NCI-H2081 (cell line): ENCODE results near the gene PDE10A.

Source experiments
- DNase-seq, 2 experiments: peaks; one replicate each; lab custom pipeline; 2025; lab: John Stamatoyannopoulos, UW

The PDE10A gene

DNA sequence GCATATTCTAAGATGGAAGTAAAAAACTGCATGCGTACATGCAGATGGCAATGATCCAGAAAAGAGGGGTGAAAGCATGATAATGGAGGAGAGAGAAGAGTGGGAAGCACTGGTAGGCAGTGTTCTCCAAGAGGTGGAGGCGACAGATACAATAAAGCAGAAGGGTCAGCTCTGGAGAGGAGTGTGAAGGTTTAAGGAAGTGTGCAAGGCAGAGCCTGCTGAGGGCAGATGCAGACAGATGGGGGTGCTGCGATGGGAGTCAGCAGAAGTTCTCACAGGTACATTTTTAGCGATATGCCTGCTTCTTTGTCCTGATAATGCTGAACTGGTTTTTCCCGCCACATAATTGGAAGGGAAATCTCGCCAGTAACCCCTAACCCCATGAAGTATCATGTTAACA, 272.6 kb downstream of the PDE10A start:
- DNase-seq: no peak

DNA sequence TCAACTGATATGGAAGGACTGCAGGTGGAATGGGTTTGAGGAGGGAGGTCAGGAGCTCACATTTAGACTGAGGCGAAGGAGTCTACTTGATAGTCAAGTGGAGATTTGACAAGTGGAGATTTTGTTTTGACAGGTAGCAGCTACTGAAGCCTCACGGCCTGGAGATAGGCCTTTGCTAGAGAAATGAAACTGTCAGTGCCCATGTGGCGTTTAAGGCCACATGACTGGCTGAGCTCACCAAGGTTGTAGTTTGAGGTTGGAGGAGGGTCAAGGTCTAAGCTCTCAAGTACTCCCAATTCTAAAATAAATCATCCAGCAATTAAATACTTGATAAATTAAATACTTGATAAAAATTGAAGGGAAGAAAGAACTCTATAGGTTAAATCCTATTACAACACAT, 273.5 kb downstream of the PDE10A start:
- DNase-seq: no peak

DNA sequence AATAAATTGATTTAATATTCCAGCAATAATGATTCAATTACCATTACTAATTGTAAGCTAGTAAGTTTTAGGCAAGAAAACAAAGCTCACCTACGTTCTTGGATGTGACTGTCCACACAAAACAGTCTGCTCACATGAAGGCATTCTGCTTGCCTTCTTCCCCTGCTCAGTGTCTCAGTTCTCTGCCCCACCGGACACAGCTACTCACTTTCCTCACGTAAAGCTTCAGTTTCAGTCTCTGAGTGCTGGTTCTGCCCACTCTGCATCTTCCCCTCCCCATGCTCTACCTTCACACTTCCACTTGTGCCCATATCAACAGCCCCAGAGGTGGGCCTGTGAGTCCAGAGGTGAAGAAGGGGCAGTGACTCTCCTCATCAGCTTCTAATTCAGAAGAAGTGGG, 279.7 kb downstream of the PDE10A start:
- DNase-seq: no peak

DNA sequence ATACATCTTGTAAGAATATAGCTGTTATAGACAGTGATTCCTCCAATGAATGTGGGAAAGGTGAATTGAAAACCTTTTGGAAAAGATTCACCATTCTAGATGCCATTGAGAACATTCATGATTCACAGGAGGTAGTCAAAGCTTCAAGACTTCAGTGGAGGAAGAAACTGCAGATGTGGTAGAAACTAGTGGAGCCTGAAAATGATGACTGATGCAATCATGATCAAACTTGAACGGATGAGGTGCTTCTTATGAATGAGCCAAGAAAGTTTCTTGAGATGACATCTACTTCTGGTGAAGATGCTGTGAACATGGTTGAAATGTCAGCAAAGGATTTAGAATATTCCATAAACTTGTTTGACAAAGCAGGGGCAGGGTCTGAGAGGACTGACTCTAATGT, 286.9 kb downstream of the PDE10A start:
- DNase-seq: no peak

DNA sequence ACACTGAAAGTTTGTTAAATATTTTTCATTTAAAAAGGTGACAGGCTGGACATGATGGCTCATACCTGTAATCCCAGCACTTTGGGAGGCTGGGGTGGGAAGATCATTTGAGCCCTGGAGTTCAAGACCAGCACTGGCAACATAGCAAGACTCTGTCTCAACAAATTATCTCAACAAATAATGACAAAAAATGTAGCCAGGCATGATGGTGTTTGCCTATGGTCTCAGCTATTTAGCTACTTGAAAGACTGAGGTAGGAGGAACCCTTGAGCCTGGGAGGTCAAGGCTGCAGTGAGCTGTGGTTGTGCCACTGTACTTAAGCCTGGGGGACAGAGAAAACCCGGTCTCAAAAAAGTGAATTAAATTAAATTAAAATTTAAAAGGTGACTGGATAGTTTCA, 297.7 kb downstream of the PDE10A start:
- DNase-seq: no peak

DNA sequence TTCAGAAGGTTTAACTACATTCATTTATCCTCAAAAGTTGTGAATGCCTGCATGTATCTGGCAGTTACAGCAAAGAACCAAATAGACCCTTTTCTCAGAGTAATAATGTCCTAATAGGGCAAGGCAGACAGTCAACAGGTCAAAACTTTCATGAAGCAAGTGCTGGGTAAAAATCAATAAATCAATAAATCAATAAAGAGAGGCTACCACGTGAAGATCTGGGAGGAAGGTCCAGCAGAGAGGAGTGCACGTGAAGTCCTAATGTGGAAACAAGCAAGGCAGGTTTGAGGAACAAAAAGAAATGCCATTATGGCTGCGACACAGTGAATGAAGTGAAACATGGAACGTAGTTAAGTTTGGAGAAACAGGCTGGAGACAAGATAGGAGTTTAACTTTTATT, 317.3 kb downstream of the PDE10A start:
- DNase-seq: no peak

DNA sequence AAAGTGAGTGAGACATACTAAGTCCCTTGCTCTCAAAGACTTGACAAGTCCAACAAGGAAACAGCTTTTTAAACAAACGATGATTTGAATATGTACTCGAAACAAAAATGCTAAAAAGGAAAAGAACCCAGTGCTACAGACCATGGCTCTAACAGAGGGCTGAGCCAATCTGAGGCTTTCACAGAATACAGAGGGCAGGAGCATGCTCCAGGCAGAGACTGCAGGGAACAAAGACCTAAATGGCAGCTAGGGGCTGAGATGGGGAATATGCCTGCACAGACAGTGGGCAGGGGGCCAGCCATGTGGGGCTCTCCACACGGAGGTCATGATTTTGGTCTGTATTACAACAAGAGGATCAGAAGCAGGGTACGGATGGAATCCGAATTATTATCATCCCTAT, 322.5 kb downstream of the PDE10A start:
- no peak for DNase-seq

DNA sequence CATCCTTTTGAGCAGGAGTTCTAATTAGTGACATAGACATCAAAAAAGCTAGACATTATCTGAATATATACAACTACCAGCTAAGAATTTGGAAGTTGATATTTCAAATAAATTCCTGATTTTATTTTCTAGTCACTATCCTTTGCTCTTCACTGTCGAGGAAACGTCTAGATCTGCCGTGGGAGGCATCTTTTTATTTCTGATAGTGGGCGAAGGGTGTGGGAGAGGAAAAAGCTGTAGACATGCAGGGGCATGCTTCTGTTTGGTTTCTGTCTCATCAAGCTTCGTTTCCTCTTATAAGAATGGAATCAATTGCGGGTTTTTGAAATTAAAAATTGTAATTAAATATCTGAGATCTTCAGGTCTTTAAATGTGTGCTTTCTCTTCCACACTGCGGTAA, 337.4 kb downstream of the PDE10A start:
- DNase-seq: no peak

DNA sequence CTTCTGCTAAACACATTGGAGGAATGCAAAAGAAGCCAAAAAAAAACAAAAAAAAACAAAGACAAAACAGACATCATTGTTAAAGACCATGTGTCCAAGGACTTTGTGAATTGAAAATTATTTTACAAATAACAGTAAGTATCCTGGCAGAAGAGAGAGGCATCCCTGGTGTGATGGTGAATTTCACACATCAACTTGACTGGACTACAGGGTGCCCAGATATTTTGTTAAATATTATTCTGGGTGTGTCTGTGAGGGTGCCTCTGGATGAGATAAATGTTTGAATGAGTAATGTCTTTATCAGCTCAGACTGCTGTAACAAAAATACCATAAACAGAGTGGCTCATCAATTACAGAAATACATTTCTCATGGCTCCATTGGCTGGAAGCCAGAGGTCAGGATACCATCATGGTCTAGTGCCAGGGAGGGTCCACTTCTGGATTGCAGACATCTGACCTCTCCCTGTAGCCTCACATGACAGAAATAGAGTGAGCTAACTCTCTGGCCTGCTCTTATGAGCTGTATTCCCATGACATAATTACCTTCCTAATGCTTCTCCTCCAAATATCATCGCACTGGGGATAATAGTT, 341.4 kb downstream of the PDE10A start:
- no peak for DNase-seq

DNA sequence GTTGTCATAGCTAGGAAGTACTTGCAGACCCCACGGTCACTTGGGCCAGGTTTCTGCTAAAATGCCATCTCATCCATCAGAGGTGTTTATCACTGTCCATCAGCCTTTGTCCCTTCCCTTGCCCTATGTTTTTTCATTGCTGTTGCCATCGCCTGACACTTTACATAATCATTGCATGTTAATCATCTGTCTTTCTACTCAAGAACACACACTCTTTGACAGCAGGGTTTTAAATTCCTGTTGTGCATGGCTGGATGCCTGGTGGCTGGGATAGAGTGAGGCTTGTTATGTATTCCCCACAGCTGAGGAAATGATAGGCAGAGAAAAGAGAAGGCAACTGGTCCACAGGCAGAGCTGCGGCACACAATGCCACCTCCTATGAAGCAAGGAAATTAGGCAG, 341.9 kb downstream of the PDE10A start:
- DNase-seq: no peak

DNA sequence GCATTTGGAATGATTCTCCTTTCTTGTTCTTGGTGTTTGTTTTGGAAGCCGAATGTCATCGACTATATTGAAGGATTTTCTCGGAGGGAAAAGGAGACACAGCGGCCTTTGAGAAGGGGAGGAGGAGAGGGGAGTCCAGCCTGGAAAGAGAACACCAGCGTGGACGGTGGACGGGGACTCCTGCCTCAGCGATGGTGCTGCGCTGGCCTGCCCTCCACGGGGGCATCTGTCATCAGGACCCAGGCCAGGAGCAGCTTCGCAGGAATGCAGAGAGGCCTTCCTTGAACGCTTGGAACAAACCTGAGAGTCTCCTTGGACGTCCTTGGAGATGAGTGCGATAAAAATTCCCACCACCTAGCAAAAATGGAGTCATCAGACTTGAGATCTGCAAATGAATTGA, 345.3 kb downstream of the PDE10A start:
- no peak for DNase-seq

DNA sequence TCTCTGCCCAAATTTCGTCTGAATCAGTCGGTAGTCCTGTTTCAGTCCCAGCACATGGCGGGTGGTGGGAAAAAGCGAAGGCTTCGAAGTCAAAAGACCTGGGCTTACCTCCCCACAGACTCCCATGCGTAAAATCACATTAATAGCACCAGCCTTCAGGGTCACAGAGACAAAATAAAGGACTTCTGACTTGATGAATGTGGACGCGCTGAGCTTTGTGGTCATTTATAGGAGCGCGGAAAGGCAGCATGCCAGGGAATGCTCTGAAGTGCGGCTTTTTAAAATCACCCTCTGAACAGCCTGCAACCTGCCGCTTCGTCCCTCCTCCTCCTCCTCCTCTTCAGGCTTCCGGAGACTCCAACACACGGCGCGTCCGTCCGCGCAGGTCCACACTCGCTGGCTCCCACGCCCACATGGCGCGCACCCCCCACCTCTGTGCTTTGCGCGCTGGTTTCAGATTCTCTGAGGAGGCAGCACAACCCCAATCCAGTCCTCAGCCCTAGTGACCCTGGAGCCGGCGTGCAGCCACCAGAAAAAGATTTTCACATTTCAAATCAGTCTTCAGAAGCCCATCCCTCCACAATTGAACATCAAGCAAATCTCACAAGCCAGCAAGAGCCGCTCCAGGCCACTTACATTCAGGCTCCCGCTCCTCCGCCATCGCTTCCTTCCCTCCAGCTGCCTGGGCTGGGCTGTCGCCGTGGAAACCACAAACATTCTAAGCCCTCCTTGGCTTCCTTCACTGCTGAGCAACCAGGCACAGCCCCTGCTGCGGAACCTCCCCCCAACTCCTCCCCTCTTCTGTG, 353.9 kb downstream of the PDE10A start, which contains the start of gene C6orf118:
TSS of gene C6orf118 (minus strand) at position 680 of the 806 bp plus-strand sequence. CDS start at position 661, 19 bp downstream.
- peak; percentile 48 to 65 for DNase-seq

DNA sequence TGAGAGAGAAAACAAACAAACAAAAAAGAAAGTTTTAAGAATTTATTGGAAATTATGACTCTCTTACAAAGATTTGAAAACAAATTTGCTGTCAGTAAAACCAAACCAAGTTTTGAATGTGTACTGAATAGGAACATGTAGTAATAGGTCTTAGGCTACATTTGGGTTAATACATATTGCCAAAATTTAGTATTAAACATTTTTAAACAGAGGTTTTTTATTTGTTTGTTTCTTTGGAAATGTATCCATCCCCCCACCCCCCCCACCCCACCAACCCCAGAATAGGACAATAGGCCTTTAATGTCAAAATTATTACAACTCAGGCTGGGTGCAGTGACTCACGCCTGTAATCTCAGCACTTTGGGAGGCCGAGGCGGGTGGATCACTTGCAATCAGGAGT, 356.1 kb downstream of the PDE10A start:
- DNase-seq: no peak

DNA sequence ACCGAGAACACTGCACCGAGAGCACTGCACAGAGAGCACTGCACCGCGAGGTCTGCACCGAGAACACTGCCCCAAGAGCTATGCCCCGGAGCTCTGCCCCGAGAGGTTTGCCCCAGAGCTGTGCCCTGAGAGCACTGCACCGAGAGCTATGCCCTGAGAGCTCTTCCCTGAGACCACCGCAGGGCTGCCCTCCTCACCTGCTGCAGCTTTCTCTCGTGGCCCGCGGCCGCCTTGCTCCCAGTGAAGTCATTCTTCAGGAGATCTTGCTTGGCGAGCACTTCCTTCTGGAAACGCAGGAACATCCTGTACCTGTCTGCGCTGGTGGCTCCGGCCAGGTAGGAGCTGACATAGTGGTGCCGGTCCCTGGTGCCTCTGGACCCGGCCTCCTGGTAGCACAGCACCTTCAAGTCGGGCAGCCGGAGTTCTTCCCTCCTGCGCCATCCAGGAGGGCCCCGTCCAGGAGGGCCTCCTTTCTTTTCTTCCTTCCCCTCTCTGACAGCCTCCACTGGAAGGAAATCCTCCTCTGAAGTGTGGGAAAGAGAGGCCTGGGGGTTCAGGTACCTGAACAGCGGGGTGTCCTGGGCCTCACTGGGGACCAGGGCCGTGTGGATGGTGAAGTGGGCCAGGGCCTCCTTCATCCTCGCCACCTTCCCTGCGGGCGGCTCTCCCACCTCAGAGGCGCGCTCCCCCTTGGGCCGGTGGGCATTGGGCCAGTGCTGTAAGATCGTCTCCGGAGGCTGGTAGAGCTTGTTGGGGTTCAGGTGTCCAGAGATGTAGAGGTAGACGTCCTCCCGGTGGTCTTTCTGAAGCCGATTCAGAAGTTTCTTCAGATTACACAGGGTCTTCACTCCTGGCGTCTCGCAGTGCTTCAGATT, 361.4 kb downstream of the PDE10A start:
- no peak for DNase-seq

DNA sequence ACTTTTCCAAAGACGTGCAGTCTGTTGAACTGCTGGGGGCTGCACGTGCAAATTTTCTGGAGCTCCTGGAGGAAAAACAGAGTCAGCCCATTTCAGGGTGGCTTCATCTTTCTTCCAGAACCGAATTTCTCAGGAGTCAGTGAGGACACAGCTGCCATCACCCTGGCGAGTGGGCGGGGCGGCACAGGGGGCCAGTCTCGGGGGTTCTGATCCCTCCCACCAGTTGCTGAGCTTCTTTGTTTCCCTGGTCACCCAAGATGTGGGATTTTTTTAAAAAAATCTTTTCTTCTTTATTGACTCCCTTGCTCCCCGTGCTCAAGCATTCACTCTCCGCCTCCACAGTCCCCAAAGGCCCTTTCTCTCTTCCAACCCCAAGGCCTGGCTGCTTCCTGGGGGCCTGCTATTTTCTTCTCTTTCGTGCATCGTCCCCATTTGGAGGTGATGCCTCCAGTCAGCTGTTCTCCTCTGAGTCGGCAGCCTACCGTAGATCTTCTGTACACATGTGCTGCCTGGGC, 362.6 kb downstream of the PDE10A start:
- DNase-seq: no peak

DNA sequence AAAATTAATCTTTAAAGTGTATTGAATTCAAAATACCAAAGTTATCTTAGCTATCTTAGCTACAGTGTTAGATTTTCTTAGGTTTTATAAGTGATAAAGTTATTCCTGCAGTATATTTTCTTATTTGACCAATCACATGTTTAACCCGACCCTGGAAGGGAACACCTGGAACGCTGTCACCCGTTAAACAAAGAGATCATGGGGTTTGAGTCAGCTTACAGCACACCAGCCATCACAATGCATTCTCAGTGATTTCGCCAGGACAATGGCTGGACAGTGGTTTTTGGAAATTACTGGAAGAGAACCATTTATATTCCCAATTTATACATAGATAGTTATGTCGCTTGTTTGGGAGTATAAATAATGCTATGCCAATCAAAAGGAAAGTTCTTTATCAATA, 364.2 kb downstream of the PDE10A start:
- DNase-seq: no peak

DNA sequence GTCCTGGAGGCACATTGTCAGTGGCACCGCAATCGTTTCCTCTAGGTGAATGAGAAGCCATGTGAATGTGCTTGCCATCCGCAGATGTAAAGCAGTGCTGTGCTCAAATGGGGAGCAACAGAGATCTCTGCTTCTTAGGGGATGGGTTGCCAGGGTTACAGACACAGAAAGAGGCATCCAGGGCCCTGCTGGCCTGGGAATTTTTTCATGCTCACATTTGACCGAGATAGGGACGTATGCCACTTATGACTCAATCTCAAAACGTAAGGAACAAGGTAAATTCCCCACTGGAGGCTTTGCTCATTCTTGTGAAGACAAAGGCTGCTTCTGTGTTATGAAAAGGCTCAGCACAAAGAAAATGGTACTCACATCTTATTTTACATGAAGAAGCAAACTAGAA, 364.6 kb downstream of the PDE10A start:
- DNase-seq: no peak

DNA sequence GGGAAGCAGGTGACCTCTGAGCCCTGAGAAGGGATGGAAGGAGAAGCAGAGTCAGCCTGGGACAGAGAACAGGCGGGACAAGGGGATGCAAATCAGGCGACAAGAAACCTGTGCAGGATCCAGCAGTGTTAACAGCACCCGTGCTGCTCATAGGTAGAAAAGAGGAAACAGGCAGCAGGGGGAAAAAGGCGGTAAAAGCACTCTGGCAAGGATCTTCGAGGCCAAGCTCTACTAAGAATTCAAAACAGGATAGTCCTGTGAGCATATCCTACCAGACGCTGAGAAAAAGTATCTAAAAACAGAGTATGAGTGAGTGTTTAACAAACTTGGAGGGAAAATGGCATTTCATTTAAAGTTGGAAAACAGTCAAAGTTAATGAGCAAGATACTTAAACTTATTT, 370.4 kb downstream of the PDE10A start:
- DNase-seq: no peak
